Measurements from ENCODE around the gene IRF7. TPM values are rescaled to one million over a fixed set of nuclear protein-coding genes. Genes with fewer than 3 reads are reported as not detected.

Gene IRF7
- total and polyA plus RNA-seq, 4 donors = 15.7 to 62.4 (median 37.0) TPM

GRCh38 chr11:625636-626268, 10.0 kb upstream of the IRF7 start:
- H3K27me3 ChIP-seq (ENCODE audit: control insufficient read depth in 4 of 4, insufficient read depth in 4 of 4, low read length in 3 of 4) = no peaks in the 10 kb centered on the region
- WGBS = 80% methylated on average over 22 of the region's 22 CpGs
- no peak overlapping the region for H3K27ac ChIP-seq (ENCODE audit: low read depth in 1 of 2, low read length in 2 of 2)
- H3K4me3 ChIP-seq (ENCODE audit: low read depth in 1 of 3, low read length in 3 of 3) = no peak overlapping the region
- TF ChIP-seq RAD21 (IDR thresholded peaks at IDR 0.05) (no peak), YY1 (IDR thresholded peaks at IDR 0.05) (no peak), REST (IDR thresholded peaks at IDR 0.05) (no peak), EGR1 (IDR thresholded peaks at IDR 0.05; ENCODE audit: low read depth in 2 of 2) (no peak)
- TF ChIP-seq, protein P1, sequence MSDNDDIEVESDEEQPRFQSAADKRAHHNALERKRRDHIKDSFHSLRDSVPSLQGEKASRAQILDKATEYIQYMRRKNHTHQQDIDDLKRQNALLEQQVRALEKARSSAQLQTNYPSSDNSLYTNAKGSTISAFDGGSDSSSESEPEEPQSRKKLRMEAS (IDR thresholded peaks at IDR 0.05) = no peak
- no peak overlapping the region for H3K9ac ChIP-seq (ENCODE audit: low read depth in 1 of 2, low read length in 2 of 2)
- peaks cover 0 to 2% (median under 1%) of the 10 kb centered on the region in 4 donors for H3K36me3 ChIP-seq (ENCODE audit: control insufficient read depth in 4 of 4, insufficient read depth in 3 of 4, low read depth in 1 of 4, low read length in 3 of 4)
- DNase-seq (ENCODE audit: low spot score) = no peak
- no peaks in the 10 kb centered on the region for H3K9me3 ChIP-seq (ENCODE audit: control insufficient read depth in 4 of 4, low read length in 3 of 4)
- H3K4me1 ChIP-seq (ENCODE audit: control insufficient read depth in 4 of 4, insufficient read depth in 4 of 4, low read length in 3 of 4) = peaks cover 4 to 21% (median 9%) of the 10 kb centered on the region in 4 donors

DNA sequence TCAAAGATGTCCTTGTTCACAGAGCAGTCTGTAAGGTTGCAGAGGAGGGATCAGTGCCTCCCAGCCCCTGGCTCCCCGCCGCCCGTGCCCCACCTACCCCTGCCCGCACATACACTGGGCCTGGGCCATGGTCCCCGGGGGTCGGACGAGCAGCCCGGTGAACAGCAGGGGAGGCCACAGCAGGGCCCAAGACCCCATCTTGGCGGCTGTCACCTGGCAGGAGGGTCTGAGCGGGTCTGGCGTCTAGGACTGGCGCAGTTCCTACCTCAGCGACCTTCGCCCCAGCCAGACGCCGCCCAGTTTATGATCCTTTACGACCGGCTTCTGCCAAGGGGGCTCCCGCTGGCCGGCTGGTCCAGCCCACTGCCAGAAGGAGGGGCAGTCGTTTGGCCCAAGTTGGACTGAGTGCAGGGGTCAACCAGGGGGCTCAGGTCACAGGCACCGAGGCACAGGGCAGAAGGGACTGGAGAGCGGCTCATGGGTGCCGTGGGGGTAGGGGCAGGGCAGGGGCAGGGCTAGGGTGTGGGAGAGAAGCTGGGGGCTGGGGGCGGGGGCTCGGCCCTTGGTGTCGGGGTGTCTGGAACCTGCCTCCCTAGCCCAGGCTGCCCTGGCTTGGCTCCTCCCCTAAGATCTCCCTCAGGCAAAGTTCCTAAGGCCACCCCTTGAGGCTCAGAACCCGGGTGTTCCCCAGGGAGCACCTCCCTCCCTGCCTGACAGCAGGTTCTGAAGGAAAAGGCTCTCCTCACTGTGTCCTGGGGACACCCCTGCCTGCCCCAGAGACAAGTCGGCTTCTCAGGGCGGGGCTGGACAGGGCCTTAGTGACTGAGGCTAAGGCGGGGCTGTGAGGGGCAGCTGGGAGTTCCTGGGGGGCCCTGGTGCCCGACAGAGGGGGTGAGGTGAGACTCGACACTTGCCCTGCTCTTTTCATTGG, 9.2 kb upstream of the IRF7 start, which contains the start of gene CDHR5:
Gene CDHR5 (minus strand): TSS at position 251 of the 931 bp plus-strand sequence. CDS start 53 bp downstream, at position 198.
- Histone ChIP-seq H3K9me3 (ENCODE audit: control insufficient read depth in 4 of 4, low read length in 3 of 4) (no peaks in the 10 kb centered on the region), H3K36me3 (ENCODE audit: control insufficient read depth in 4 of 4, insufficient read depth in 3 of 4, low read depth in 1 of 4, low read length in 3 of 4) (peaks cover 0 to 2% (median under 1%) of the 10 kb centered on the region in 4 donors), H3K9ac (ENCODE audit: low read depth in 1 of 2, low read length in 2 of 2) (no peak within 1 kb of the TSS), H3K4me1 (ENCODE audit: control insufficient read depth in 4 of 4, insufficient read depth in 4 of 4, low read length in 3 of 4) (peaks cover 4 to 21% (median 9%) of the 10 kb centered on the region in 4 donors), H3K27ac (ENCODE audit: low read depth in 1 of 2, low read length in 2 of 2) (peak within 1 kb of the TSS; percentile 35 to 54), H3K27me3 (ENCODE audit: control insufficient read depth in 4 of 4, insufficient read depth in 4 of 4, low read length in 3 of 4) (no peaks in the 10 kb centered on the region), H3K4me3 (ENCODE audit: low read depth in 1 of 3, low read length in 3 of 3) (peak within 1 kb of the TSS in 2 of 3 donors; percentile 54 to 59)
- WGBS = 33% methylated on average over 33 of the region's 33 CpGs
- no peak for DNase-seq (ENCODE audit: low spot score)
- peak; percentile 55 to 71 for TF ChIP-seq HNF4A (conservative IDR thresholded peaks at IDR 0.05)
- peak in 1 of 2 donors; percentile 26 for TF ChIP-seq RAD21 (IDR thresholded peaks at IDR 0.05)
- TF ChIP-seq SP1 (IDR thresholded peaks at IDR 0.05) = peak; percentile 38
- no peak for TF ChIP-seq FOXA1 (IDR thresholded peaks at IDR 0.05)
- TF ChIP-seq RXRA (IDR thresholded peaks at IDR 0.05) = peak; percentile 11 to 21
- TF ChIP-seq TAF1 (conservative IDR thresholded peaks at IDR 0.05) = no peak

GRCh38 chr11:623999-624704, 8.4 kb upstream of the IRF7 start:
- H3K36me3 ChIP-seq (ENCODE audit: control insufficient read depth in 4 of 4, insufficient read depth in 3 of 4, low read depth in 1 of 4, low read length in 3 of 4) = peaks cover 0 to 2% (median 2%) of the 10 kb centered on the region in 4 donors
- WGBS = 39% methylated on average over 25 of the region's 25 CpGs
- no peak overlapping the region for H3K9ac ChIP-seq (ENCODE audit: low read depth in 1 of 2, low read length in 2 of 2)
- H3K9me3 ChIP-seq (ENCODE audit: control insufficient read depth in 4 of 4, low read length in 3 of 4) = no peaks in the 10 kb centered on the region
- no peaks in the 10 kb centered on the region for H3K27me3 ChIP-seq (ENCODE audit: control insufficient read depth in 4 of 4, insufficient read depth in 4 of 4, low read length in 3 of 4)
- H3K4me3 ChIP-seq (ENCODE audit: low read depth in 1 of 3, low read length in 3 of 3) = peak overlapping the region in 2 of 3 donors; percentile 54 to 59
- peak in 1 of 2 donors; percentile 20 for TF ChIP-seq RXRA (IDR thresholded peaks at IDR 0.05)
- TF ChIP-seq CTCF (IDR thresholded peaks at IDR 0.05; ENCODE audit: low read depth, low read length, missing input control) = no peak
- TF ChIP-seq HNF4G (IDR thresholded peaks at IDR 0.05) = no peak
- TF ChIP-seq HNF4A (conservative IDR thresholded peaks at IDR 0.05) = peak in 1 of 2 donors; percentile 43
- peaks cover 4 to 21% (median 9%) of the 10 kb centered on the region in 4 donors for H3K4me1 ChIP-seq (ENCODE audit: control insufficient read depth in 4 of 4, insufficient read depth in 4 of 4, low read length in 3 of 4)
- DNase-seq (ENCODE audit: low spot score) = no peak
- H3K27ac ChIP-seq (ENCODE audit: low read depth in 1 of 2, low read length in 2 of 2) = peak overlapping the region; percentile 35 to 54

All from liver (tissue), 9 donors.